A549 treated with CpdA at 1 μM for 4 hours (cell line): ENCODE measurements around the gene SECTM1. TPM values are rescaled to one million over a fixed set of nuclear protein-coding genes. Genes with fewer than 3 reads are reported as not detected.

Experiments used
- total RNA-seq: library from RNA; stranded (reverse); fragments of 200-300 nt; extraction: Qiagen RNA extraction; gene quantifications from 5 replicates; pipeline ENCODE4 v1.2.3, GENCODE V29; 2022; ENCODE audit warnings: low read depth

The SECTM1 gene
- 0.99 to 1.9 TPM (median 1.3 TPM) in 5 replicates for total RNA-seq

GRCh38 chr17:82333279-82334171 is at the start of gene SECTM1:
Gene SECTM1 (minus strand): TSS chr17:82333766. CDS start chr17:82327240, 6,526 bp downstream.

GRCh38 chr17:82371333-82372248 is 38.0 kb upstream of the SECTM1 start, which contains the start of gene UTS2R:
Gene UTS2R (plus strand): TSS chr17:82371765. CDS start chr17:82374325, 2,560 bp downstream.

GRCh38 chr17:82358465-82359350 is 25.1 kb upstream of the SECTM1 start, which contains the start of gene TEX19:
Gene TEX19 (plus strand): TSS chr17:82359247. CDS start chr17:82362151, 2,904 bp downstream.

GRCh38 chr17:82317394-82318168 is 16.0 kb downstream of the SECTM1 start, which contains the start of gene CD7:
Gene CD7 (minus strand): TSS chr17:82317608. CDS start chr17:82317495, 113 bp downstream.

GRCh38 chr17:82273327-82274133 is 60.0 kb downstream of the SECTM1 start, which contains the start of gene CSNK1D:
Gene CSNK1D (minus strand): TSS chr17:82273700. CDS start chr17:82273381, 319 bp downstream.

Other genes with a start within 250 kb of the SECTM1 start
- gene FASN, start 235.5 kb downstream of the SECTM1 start, total RNA-seq: 103 to 146 TPM (median 139 TPM) in 5 replicates
- gene CCDC57, start 120.9 kb downstream of the SECTM1 start, total RNA-seq: 20.7 to 26.9 TPM (median 23.5 TPM) in 5 replicates
- 88.1 to 110 TPM (median 107 TPM) in 5 replicates for gene SLC16A3, start 104.7 kb downstream of the SECTM1 start, total RNA-seq
- 146 to 164 TPM (median 156 TPM) in 5 replicates for gene CSNK1D, start 60.1 kb downstream of the SECTM1 start, total RNA-seq
- gene CD7, start 16.2 kb downstream of the SECTM1 start, total RNA-seq: 0.09 to 0.33 TPM (median 0.20 TPM) in 3 of 5 replicates, not detected in the others
- 0.22 to 0.59 TPM (median 0.33 TPM) in 5 replicates for gene TEX19, start 25.5 kb upstream of the SECTM1 start, total RNA-seq
- not detected in 5 replicates for gene UTS2R, start 38.0 kb upstream of the SECTM1 start, total RNA-seq
- 9.5 to 14.5 TPM (median 12.8 TPM) in 5 replicates for gene HEXD, start 84.6 kb upstream of the SECTM1 start, total RNA-seq
- 17.4 to 25.1 TPM (median 23.2 TPM) in 5 replicates for gene OGFOD3, start 84.8 kb upstream of the SECTM1 start, total RNA-seq
- gene CYBC1, start 117.0 kb upstream of the SECTM1 start, total RNA-seq: 51.8 to 65.9 TPM (median 57.5 TPM) in 5 replicates
- gene NARF, start 125.0 kb upstream of the SECTM1 start, total RNA-seq: 52.1 to 63.7 TPM (median 54.5 TPM) in 5 replicates
- gene FOXK2, start 186.0 kb upstream of the SECTM1 start, total RNA-seq: 43.3 to 56.8 TPM (median 53.5 TPM) in 5 replicates